Suppressor macrophage treated with lipopolysaccharide for 1 hour (primary cell): ENCODE measurements around the gene ARHGAP24.
"Not testable (repeated sequence)": the region's sequence is repeated elsewhere in the genome, so short reads cannot be mapped to it uniquely, and the experiment has no call there.

ENCODE experiments used
- DNase-seq, 3 donors: peaks; one replicate each; pipeline ENCODE4 v3.0.0-alpha.2; 2020 to 2022

The ARHGAP24 gene

DNA sequence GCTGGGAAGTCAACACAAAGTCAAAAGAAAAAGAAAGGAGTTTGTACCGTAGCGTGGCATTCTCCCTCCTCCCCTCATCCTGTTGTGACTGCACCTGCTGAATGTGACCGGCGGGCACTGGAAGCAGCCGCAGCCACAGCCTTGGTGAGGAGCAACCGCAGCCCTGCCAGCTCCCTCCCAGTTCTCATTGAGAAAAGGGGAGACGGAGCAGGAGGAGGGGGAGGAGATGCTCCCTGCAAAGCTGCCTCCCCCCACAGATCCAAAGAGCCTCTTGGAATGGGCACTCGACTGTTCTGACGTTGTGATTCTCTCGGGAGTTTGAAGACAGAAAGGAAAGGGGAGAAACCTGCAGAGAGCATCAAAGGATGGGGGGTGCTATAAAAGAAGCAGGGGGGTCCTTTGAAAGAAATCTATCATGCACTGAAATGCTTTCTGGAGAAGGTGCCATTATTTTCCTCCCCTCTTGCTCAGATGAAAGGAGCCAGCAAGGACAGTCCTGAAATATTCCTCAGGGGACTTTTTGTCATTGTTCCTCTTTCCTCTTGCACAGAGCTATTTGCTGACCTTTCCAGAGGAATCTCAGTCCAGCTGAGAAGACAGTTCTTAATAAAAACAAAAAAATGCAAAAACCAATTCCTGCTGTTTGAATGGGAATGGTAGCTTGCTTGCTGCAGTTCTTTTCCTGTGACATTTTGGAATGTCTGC is 455.2 kb downstream of the ARHGAP24 start:
- peak; percentile 20 to 38 (median 26) for DNase-seq

DNA sequence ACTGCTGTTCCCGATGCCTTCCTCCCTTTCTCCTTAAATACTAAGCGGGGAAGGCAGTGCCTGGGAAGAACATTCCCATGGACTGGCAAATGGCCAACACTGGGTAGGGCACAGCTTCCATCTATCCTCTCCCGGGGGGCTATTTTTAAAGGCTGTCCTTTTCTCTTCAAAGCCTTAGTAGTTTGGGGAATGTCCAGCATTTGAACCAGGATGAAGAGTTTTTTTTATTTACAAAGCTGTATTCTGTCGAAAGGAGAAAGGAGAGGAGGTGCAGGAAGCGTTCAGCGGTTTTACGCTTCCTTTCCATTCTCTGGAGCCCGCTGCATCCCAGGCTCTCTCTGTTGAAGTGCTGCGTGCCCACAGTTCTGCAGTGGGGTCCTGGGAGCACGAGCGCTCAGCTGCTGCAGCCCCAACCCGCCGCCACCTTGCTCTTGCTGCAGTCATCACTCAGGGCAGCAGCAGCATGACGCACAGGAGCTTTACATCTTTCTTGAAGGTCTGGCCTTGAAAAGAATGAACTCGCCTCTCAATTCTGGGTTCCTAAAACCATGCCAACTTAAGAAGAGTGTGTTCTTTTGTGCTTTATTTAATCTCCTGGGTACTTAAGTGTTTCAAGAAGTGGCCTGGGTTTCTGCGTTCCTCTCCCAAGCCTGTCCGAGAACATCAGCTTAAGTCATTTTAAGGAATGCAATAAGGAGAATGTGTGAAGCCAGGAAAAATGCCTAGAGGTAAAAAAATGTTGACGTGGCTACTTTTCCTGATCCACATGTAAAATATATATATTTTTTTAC is 457.7 kb downstream of the ARHGAP24 start:
- DNase-seq, result no peak

DNA sequence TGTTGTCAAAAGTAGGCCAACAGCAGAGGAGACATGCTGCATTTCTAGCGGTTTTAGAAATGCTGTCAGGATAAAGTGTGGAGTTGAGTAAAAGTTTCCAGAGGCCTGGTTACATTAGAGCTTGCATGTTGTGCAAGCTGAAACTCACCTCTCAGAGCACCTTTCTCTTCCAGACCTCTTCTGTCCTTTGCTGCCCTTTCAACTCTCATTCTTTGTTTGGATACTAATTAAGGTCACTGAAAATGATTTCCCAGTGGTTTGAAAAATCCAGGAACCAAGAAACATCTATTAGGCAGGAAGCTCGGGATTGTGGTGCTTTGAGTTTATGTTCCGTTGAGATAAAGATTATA is 458.3 kb downstream of the ARHGAP24 start:
- no peak for DNase-seq

DNA sequence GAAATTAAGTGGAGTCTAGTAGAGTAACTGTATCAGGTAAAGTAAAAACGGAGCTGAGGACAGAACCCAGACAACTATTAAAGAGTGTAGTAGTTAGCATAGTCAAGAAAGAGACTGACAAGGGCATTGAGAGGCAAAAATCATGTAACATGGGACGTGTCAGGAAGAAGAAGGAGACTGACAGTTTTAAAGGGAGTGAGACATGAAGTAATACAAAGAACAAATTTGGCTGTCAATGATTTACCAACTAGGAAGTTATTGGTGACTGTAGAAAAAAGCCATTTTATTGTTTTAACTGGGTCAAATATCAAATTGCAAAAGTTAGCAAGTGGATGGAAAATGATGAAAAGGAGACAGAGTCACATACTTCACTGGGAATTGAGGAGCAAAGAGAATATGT is 462.6 kb downstream of the ARHGAP24 start:
- DNase-seq, result no peak

DNA sequence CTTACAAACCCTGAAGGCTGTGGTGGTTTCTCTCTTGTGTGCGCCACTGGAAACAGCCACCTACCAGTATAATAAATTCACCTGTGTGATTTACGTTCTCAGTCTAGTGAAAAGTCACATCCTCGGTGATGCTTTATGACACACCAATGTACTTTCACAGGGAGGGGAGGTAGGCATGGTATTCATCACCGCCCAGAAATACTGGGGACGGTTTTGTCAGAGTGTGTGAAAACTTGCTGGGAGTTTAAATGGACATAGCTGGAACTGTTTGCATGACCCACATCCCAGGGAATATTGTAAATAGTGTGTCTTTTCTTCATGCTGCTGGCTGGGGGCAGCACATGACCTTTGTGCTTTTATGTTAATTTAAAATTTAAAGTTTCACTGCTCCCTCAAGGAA is 463.1 kb downstream of the ARHGAP24 start:
- no peak for DNase-seq

DNA sequence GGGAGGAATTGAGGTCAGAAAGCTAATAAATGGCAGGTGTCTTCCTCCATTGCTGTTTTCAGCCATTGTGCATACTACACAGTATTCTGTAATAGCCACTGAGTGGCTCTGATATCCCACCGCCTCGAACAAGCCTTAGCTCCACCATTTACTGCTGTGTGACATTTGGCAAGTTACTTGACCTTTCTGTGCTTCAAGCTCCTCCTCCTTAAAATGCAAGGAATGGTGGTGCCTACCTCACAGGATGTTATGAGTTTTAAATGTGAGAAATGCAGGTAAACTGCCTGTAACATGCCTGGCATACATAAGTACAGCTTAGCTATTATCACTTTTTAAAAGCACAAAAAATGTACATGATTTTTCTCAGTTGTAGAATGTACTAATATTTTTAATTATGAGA is 464.0 kb downstream of the ARHGAP24 start:
- DNase-seq, result no peak

DNA sequence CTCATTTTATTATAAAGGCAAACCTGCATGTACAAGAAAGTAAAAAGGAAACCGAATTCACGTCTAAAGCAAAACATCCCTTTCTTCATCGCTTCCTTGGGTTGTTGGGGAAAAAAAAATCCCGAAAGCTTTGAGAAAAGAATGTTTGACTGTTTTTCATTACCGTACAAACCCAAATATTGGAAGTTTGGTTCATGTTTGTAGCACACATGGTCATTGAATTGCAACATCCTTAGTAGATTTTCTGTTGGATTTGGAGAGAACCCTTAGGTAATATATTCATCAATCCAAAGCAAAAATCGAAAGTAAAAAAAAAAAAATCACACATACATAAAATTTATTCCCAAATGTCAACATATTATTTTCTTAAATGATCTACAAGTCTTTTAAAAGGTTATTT is 464.6 kb downstream of the ARHGAP24 start:
- no peak for DNase-seq

DNA sequence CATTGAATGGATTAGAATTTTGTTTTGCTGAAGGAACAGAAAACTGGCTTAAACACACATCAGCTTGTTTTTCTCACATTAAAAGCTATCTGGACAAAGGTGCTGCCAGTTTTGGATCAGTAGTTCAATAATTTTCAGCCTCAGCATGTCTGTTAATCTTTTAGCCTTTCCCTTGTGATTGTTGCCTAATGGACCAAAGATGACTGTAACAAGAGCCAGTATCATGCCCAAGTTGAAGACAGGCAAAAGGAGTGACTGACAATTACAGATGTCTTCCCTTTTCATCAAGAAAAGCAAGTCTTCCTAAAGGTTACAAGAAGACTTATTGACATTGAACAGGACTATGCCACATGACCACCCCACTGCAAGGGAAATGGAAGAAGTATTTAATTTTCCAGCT is 465.2 kb downstream of the ARHGAP24 start:
- DNase-seq, result no peak

DNA sequence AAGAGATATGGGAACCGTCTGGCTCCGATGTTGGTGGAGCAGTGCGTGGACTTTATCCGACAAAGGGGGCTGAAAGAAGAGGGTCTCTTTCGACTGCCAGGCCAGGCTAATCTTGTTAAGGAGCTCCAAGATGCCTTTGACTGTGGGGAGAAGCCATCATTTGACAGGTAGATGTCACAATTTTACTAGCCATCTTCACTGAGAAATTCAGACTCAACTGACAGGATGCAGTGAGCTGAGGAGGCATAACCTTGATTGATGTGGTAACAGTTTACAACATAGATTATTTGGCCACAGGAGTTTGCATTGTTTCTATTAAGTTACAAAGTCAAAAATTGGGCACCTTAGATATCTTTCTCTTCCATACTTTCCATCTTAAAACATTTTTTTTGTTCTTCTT is 467.2 kb downstream of the ARHGAP24 start:
- DNase-seq, result no peak

DNA sequence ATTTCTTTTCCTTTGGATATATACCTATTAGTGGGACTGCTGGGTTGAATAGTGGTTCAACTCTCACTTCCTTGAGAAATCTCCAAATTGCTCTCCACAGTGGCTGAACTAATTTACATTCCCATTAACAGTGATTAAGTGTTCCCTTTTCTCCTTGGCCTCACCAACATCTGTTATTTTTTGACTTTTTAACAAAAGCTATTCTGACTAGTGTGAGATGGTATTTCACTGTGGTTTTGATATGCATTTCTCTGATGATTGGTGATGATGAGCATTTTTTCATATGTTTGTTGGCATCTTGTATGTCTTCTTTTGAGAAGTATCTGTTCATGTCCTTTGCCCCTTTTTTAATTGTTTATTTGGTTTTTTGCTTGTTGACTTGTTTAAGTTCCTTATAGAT is 471.9 kb downstream of the ARHGAP24 start:
- DNase-seq, result no peak

DNA sequence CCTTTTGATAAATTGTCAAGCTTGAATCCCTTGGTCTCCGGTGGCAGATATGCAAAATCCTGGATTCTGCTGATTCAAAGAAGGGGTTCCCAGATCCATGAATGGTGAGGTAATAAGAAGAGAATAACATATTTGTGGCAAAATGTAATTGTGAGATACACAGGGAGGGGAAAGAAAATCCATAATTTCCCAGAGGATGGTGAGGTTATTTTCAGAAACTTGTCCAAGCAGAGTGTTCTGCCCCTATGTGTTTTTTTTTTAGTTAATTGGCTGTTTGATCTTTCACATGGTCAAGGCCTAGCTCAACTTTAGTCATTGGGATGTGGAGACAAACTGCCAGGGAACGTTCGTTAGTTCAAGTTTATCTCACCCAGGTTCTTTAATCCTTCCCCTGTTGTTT is 476.1 kb downstream of the ARHGAP24 start:
- DNase-seq, result no peak

DNA sequence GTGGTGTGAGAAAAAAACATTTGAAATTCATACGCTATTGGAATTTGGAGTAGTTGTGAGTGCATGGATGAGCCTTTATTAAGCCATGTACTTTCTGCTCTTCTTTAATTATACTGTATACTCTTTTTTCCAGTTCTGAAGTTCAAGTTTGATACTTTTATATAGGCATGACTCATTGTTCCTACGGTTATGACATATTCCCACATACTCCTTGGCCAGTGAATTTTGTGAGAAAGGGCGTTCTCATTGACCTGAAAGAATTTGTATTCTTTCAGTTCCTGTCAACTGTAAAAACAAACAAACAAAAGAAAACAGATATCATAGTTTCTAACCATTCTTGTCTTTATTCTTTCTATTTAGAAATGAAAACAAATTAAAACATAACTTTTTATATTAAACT is 477.6 kb downstream of the ARHGAP24 start:
- peak in 1 of 3 donors; percentile 10 for DNase-seq

DNA sequence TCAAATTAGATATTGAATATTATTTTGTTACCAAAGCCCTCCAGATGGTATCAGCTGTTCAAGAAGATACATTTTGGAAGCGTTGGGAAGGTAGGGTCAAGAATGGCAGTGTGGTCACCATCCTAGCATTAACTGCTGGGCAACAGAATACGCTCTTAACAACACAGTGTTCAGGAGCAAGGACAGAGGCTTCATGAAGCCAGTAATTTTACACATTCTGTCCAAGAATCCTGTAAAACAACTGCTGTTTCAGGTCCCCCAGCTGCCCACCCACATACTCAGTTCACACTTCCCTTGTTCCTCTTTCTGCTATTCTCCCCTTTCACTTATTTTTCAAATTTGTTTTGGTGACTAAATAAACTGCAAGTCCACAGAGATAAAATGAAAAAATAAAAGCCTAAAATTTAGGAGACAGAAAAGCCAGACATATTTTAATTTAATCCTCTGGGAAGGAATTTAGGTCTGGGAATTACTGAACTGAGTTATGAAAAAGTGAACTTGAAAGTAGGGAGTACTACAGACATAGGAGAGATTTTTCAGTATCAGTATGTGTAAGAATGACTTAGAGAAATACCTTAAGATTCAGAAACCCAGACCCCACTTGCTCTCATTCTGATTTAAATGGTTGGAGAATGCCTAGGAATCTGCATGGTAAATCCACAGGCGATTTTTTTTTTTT is 478.2 kb downstream of the ARHGAP24 start:
- DNase-seq, result peak in 2 of 3 donors; percentile 20 to 25

DNA sequence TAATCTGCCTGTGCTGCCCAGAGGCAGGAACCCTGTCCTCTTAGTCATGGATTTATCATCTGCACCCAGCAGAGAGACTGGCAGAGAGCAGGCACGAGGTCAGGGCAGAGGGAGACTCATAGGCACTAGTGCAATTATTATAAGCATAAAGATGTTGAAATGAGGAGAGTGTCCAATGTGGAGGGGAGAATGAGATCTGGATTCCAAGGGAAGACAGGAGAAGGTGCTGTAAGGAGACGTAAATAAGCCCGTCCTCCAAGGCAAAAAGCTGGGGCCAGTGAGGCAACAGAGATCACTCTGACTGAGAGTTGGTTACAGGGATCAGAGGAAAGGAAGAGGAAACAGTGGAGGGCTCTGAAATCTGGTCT is 478.7 kb downstream of the ARHGAP24 start:
- DNase-seq, result peak; percentile 29 to 42 (median 29)

DNA sequence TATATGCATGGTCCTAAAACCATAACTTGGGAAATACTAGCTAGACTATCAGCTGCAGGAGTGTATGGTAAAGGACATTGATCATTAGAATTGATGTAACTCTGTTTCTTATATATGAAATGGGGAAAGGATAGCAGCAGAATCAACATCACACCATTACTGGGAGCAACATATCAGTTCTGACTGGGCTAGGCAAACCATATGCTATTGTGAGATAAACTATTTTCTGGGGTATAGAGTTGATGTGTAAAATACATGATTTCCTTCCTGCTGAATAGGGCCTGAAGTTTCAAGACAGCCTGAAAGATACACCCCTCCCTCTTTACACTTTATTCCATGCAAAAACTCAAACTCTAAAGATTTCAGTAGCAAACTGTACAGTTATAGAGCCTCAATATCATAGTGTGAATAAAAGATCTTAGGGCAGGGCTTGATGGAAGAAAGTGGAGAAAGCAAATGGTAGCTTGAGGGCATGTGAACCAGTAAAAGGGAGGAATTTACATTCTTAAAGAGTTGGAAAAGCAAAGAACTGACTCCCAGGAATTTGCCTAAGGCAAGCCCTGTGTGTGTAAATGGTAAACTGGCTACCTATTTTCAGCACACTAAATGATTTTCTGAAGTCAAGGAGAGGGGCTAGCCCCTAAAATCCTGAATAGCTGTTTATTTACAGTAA is 480.8 kb downstream of the ARHGAP24 start:
- no peak for DNase-seq

DNA sequence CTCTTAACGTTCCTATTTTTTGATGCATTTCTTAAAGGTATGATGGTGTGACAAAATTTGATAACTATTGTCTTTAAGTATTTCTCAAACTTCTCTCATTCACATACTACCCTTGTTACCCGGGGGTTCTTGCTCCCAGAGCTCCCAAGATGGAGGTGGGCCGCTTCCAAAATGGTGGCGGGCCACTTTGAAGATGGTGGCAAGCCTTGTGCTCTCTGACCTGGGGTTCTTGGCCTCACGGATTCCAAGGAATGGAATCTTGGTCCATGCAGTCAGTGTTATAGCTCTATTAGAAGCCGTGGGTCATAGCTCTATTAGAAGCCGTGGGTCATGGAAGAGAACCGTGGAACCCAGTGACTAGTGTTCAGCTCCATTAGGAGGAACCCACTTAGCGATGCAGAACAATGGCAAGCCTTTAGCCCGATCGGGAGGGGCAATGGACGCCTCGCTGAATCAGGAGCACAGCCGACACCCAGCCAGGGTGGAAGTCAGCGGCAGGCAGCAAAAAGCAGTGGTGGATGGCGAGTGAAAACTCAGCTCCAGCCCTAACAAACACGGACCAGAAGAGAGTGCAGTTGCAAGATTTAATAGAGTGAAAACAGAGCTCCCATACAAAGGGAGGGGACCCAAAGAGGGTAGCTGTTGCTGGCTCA is 481.5 kb downstream of the ARHGAP24 start:
- no peak for DNase-seq

DNA sequence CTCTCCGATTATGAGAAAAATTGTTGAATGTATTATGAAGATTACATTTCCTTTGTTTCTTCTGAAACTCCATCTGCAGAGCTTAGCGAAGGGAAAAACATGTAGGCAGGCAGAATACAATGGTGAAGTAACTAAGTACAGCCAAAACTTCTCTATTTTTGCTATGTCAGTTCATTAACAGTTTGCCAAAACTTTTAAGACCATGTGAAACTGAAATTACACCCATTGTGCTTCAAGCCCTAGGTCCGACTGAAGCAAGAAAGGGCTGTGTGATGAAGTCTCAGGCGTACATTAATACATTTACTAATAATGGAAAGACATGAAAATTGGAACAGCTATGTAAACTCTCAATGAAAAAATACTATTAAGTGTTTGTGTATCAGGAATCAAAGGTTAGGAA is 486.9 kb downstream of the ARHGAP24 start:
- DNase-seq, result no peak

DNA sequence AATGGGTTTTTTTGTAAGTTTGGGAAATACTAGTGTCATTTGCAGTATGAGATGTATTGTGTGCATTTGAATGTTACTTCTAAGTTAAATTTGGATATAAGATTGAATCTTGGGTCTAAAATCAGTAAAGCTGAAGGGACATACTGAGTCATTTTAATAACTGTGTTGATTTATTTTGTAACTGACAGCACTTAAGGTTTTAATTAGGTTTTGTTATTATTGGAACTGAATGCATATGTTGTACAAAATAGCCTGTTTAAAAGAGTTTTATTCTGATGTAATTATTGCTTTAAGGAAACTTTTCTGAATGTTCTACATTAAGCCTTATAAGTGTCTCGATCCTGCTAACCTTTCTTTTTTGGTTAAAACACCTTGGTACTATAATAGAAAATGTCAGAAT is 488.3 kb downstream of the ARHGAP24 start:
- no peak for DNase-seq

DNA sequence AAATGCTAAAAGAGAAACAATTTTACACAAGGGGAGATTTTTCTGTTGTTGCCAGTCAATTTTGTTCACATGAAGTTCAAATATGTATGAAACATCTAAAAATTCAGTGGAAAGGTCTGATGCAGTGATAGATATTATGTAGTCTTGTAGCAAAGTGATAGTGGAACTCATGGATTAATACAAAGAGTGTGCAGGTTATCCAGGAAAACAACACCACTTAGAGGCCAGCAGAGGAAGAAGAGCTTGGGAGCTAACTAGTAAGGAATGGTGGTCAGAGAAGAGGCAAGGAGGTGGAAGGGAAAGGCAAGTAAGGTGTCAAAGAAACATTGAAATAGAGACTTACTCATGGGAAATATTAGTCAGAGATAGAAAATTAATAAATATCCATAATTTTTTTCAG is 489.3 kb downstream of the ARHGAP24 start:
- DNase-seq, result no peak

DNA sequence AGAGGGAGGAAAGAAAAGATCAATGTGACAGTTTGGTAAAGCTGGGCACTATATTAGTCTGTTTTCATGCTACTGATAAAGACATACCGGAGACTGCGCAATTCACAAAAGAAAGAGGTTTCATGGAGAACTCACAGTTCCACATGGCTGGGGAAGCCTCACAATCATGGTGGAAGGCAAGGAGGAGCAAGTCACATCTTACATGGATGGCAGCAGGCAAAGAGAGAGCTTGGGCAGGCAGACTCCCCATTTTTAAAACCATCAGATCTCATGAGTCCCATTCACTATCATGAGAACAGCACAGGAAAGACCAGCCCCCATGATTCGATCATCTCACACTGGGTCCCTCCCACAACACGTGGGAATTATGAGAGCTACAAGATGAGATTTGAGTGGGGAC is 490.1 kb downstream of the ARHGAP24 start:
- DNase-seq, result not testable (repeated sequence)

DNA sequence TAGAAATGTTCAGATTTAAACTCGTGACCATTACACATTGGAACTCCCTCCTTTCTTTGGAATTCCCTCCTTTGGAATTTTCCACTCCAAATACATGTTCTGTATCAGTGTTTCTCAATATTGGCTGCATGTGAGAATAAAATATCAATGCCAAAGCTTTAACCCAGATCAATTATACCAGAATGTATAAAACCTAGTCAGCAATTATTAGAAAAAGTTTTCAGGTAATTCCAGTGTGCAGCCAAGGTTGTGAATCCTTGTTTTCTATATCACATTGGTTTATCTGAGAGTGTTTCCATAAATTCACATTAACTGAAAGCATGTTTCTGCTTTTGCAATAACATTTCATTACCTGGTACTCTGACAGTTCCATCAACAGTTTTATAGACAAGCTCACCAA is 490.6 kb downstream of the ARHGAP24 start:
- no peak for DNase-seq

DNA sequence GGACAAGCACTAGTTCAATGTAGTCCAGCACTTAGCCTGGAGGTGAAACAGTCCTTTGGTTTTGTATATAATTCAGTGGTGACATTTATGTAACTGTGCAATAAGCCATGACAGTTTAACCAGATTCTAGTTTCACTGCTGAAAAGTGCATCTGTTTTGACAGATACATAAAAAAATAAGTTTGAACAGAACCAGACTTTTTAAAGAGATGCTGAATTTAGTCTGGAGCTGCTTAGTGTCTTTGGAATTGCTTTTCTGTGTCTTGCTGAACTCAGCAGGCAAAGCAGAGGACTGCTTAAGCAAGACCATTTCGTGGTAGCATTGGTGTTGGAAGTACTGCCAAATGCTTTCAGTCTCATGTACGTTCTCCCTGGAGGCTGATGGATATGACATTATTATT is 491.4 kb downstream of the ARHGAP24 start:
- no peak for DNase-seq

DNA sequence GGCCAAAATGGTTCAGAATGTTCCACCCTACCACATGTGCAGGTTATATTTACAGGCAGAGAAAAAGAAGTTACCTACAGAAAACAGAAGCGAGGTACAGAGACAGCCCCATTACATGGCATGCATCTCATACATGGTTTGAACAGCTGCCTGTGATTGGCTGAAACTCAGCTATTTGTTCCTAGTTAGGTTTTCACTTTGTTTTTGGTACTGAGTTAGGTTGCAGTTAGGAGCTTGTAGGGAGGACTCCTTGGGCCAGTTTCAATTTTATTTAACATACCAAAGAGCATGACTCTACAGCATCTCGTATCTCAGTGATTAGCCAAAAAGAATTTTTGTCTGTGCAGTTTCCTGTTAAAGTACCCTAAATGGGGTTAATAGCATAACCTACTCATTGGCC is 492.9 kb downstream of the ARHGAP24 start:
- DNase-seq, result no peak
